Measurements from ENCODE around the gene CTSL. TPM values are rescaled to one million over a fixed set of nuclear protein-coding genes. Genes with fewer than 3 reads are reported as not detected.

The CTSL gene
- polyA plus RNA-seq, 3 donors = 22.0 to 28.8 (median 28.3) TPM

- no peak overlapping the region for H3K9ac ChIP-seq (ENCODE audit: insufficient read depth, low read length, poor library complexity, severe bottlenecking)
- peaks cover 30 to 41% (median 34%) of the 10 kb centered on the region in 3 donors for H3K27me3 Mint-ChIP-seq (ENCODE audit: low read depth in 3 of 3)
- H3K4me2 ChIP-seq (replicated peaks; ENCODE audit: extremely low read depth, low read length, poor library complexity, severe bottlenecking) = no peak overlapping the region
- no peaks in the 10 kb centered on the region for H4K20me1 ChIP-seq (ENCODE audit: insufficient read depth, low read length)
- no peak overlapping the region for H2AFZ ChIP-seq (ENCODE audit: insufficient read depth, low read depth, low read length, poor library complexity, severe bottlenecking)
- DNase-seq = no peak
- no peaks in the 10 kb centered on the region for H3K4me1 ChIP-seq (ENCODE audit: control insufficient read depth in 1 of 2, insufficient read depth in 2 of 2, low read length in 2 of 2)
- H3K9me3 Mint-ChIP-seq = peaks cover 0 to 5% (median 0%) of the 10 kb centered on the region in 7 donors
- TF ChIP-seq CTCF (IDR thresholded peaks at IDR 0.05) = no peak
- peaks cover 5% of the 10 kb centered on the region for H3K4me1 Mint-ChIP-seq
- no peak overlapping the region for H3K27ac Mint-ChIP-seq
- H3K27me3 ChIP-seq (ENCODE audit: control insufficient read depth in 2 of 2, insufficient read depth in 2 of 2, low read length in 2 of 2) = peaks cover 26 to 31% of the 10 kb centered on the region in 2 donors
- no peaks in the 10 kb centered on the region for H3K79me2 ChIP-seq (ENCODE audit: insufficient read depth, low read length)
- H3K36me3 ChIP-seq (replicated peaks in 1 of 2; ENCODE audit: control insufficient read depth in 1 of 2, insufficient read depth in 2 of 2, low read length in 2 of 2) = no peaks in the 10 kb centered on the region
- WGBS (ENCODE audit: insufficient coverage) = 24% methylated on average over 6 of the region's 18 CpGs
- intact Hi-C loops (cut with micrococcal nuclease) = no loop called here
- H3K9me3 ChIP-seq (replicated peaks in 1 of 2; ENCODE audit: control insufficient read depth in 1 of 2, insufficient read depth in 1 of 2, low read length in 2 of 2) = peaks cover 0 to 4% of the 10 kb centered on the region in 2 donors
- no peak overlapping the region for H3K4me3 Mint-ChIP-seq
- no peak overlapping the region for H3K4me3 ChIP-seq (replicated peaks in 1 of 3; ENCODE audit: low read depth in 2 of 3, low read length in 3 of 3)
- no peak overlapping the region for H3K27ac ChIP-seq (ENCODE audit: low read depth in 1 of 2, low read length in 2 of 2)
- H3K36me3 Mint-ChIP-seq = no peaks in the 10 kb centered on the region
These were observed 44.8 kb downstream of the CTSL start for GRCh38 chr9:87770616-87771315.

- H3K4me1 Mint-ChIP-seq = peaks cover 5% of the 10 kb centered on the region
- peaks cover 0 to 5% (median 0%) of the 10 kb centered on the region in 7 donors for H3K9me3 Mint-ChIP-seq
- no peak for TF ChIP-seq CTCF (IDR thresholded peaks at IDR 0.05)
- Histone ChIP-seq H4K20me1 (ENCODE audit: insufficient read depth, low read length) (no peaks in the 10 kb centered on the region), H3K4me2 (replicated peaks; ENCODE audit: extremely low read depth, low read length, poor library complexity, severe bottlenecking) (no peak overlapping the region), H3K27ac (ENCODE audit: low read depth in 1 of 2, low read length in 2 of 2) (no peak overlapping the region), H3K27me3 (ENCODE audit: control insufficient read depth in 2 of 2, insufficient read depth in 2 of 2, low read length in 2 of 2) (peaks cover 26 to 31% of the 10 kb centered on the region in 2 donors), H3K4me1 (ENCODE audit: control insufficient read depth in 1 of 2, insufficient read depth in 2 of 2, low read length in 2 of 2) (no peaks in the 10 kb centered on the region), H3K79me2 (ENCODE audit: insufficient read depth, low read length) (no peaks in the 10 kb centered on the region), H3K9ac (ENCODE audit: insufficient read depth, low read length, poor library complexity, severe bottlenecking) (no peak overlapping the region), H3K4me3 (replicated peaks in 1 of 3; ENCODE audit: low read depth in 2 of 3, low read length in 3 of 3) (no peak overlapping the region), H3K36me3 (replicated peaks in 1 of 2; ENCODE audit: control insufficient read depth in 1 of 2, insufficient read depth in 2 of 2, low read length in 2 of 2) (no peaks in the 10 kb centered on the region), H2AFZ (ENCODE audit: insufficient read depth, low read depth, low read length, poor library complexity, severe bottlenecking) (no peak overlapping the region), H3K9me3 (replicated peaks in 1 of 2; ENCODE audit: control insufficient read depth in 1 of 2, insufficient read depth in 1 of 2, low read length in 2 of 2) (peaks cover 0 to 4% of the 10 kb centered on the region in 2 donors)
- WGBS (ENCODE audit: insufficient coverage) = 74% methylated on average over 25 of the region's 25 CpGs
- H3K27me3 Mint-ChIP-seq (ENCODE audit: low read depth in 3 of 3) = peaks cover 32 to 41% (median 36%) of the 10 kb centered on the region in 3 donors
- intact Hi-C loops (cut with micrococcal nuclease) = no loop called here
- H3K4me3 Mint-ChIP-seq = peak overlapping the region in 1 of 2 donors; percentile 46
- no peak overlapping the region for H3K27ac Mint-ChIP-seq
- no peaks in the 10 kb centered on the region for H3K36me3 Mint-ChIP-seq
- no peak for DNase-seq
These were observed 45.5 kb downstream of the CTSL start for GRCh38 chr9:87771316-87772006.

All from CD14-positive monocyte (primary cell).